Measurements from ENCODE around the gene CDH4. TPM values are rescaled to one million over a fixed set of nuclear protein-coding genes. Genes with fewer than 3 reads are reported as not detected.

Gene CDH4
- polyA plus RNA-seq, 2 donors: 0.02 to 0.05 TPM

GRCh38 chr20:61841551-61841950, 589.5 kb downstream of the CDH4 start:
- no peaks in the 10 kb centered on the region for H3K9me3 ChIP-seq (ENCODE audit: control insufficient read depth in 2 of 2, insufficient read depth in 1 of 2, low read depth in 1 of 2, low read length in 1 of 2)
- no peak overlapping the region for H3K4me3 ChIP-seq (ENCODE audit: low read depth in 1 of 2, low read length in 2 of 2)
- WGBS, 2 donors: 87 to 90% methylated on average over 18 of the region's 18 CpGs
- H3K27ac ChIP-seq (ENCODE audit: low read depth in 2 of 2, low read length in 1 of 2): no peak overlapping the region
- no peaks in the 10 kb centered on the region for H3K4me1 ChIP-seq (ENCODE audit: control insufficient read depth in 2 of 2, insufficient read depth in 2 of 2, low read length in 1 of 2)
- no peaks in the 10 kb centered on the region for H3K27me3 ChIP-seq (ENCODE audit: control insufficient read depth in 1 of 2, insufficient read depth in 2 of 2, low read length in 2 of 2)
- H3K36me3 ChIP-seq (ENCODE audit: control insufficient read depth in 2 of 2, insufficient read depth in 2 of 2, low read length in 1 of 2): no peaks in the 10 kb centered on the region

- Histone ChIP-seq H3K4me1 (ENCODE audit: control insufficient read depth in 2 of 2, insufficient read depth in 2 of 2, low read length in 1 of 2) (no peaks in the 10 kb centered on the region), H3K9me3 (ENCODE audit: control insufficient read depth in 2 of 2, insufficient read depth in 1 of 2, low read depth in 1 of 2, low read length in 1 of 2) (no peaks in the 10 kb centered on the region), H3K27ac (ENCODE audit: low read depth in 2 of 2, low read length in 1 of 2) (no peak overlapping the region), H3K4me3 (ENCODE audit: low read depth in 1 of 2, low read length in 2 of 2) (no peak overlapping the region), H3K36me3 (ENCODE audit: control insufficient read depth in 2 of 2, insufficient read depth in 2 of 2, low read length in 1 of 2) (no peaks in the 10 kb centered on the region), H3K27me3 (ENCODE audit: control insufficient read depth in 1 of 2, insufficient read depth in 2 of 2, low read length in 2 of 2) (no peaks in the 10 kb centered on the region)
- WGBS, 2 donors: 39 to 41% methylated on average over 9 of the region's 9 CpGs
Observed at GRCh38 chr20:61841966-61842365, 589.9 kb downstream of the CDH4 start.

- 90 to 93% methylated on average over 17 of the region's 17 CpGs for WGBS, 2 donors
- no peaks in the 10 kb centered on the region for H3K27me3 ChIP-seq (ENCODE audit: control insufficient read depth in 1 of 2, insufficient read depth in 2 of 2, low read length in 2 of 2)
Observed at GRCh38 chr20:61844621-61845020, 592.6 kb downstream of the CDH4 start.

GRCh38 chr20:61845233-61845671, 593.2 kb downstream of the CDH4 start:
- Histone ChIP-seq H3K9me3 (ENCODE audit: control insufficient read depth in 2 of 2, insufficient read depth in 1 of 2, low read depth in 1 of 2, low read length in 1 of 2) (no peaks in the 10 kb centered on the region), H3K27ac (ENCODE audit: low read depth in 2 of 2, low read length in 1 of 2) (no peak overlapping the region), H3K36me3 (ENCODE audit: control insufficient read depth in 2 of 2, insufficient read depth in 2 of 2, low read length in 1 of 2) (no peaks in the 10 kb centered on the region), H3K27me3 (ENCODE audit: control insufficient read depth in 1 of 2, insufficient read depth in 2 of 2, low read length in 2 of 2) (no peaks in the 10 kb centered on the region), H3K4me3 (ENCODE audit: low read depth in 1 of 2, low read length in 2 of 2) (no peak overlapping the region), H3K4me1 (ENCODE audit: control insufficient read depth in 2 of 2, insufficient read depth in 2 of 2, low read length in 1 of 2) (no peaks in the 10 kb centered on the region)
- WGBS, 2 donors: 55 to 57% methylated on average over 19 of the region's 19 CpGs

More at GRCh38 chr20:61844621-61845020, 592.6 kb downstream of the CDH4 start:
- H3K36me3 ChIP-seq (ENCODE audit: control insufficient read depth in 2 of 2, insufficient read depth in 2 of 2, low read length in 1 of 2): no peaks in the 10 kb centered on the region
- no peak overlapping the region for H3K27ac ChIP-seq (ENCODE audit: low read depth in 2 of 2, low read length in 1 of 2)
- no peaks in the 10 kb centered on the region for H3K4me1 ChIP-seq (ENCODE audit: control insufficient read depth in 2 of 2, insufficient read depth in 2 of 2, low read length in 1 of 2)
- no peak overlapping the region for H3K4me3 ChIP-seq (ENCODE audit: low read depth in 1 of 2, low read length in 2 of 2)
- H3K9me3 ChIP-seq (ENCODE audit: control insufficient read depth in 2 of 2, insufficient read depth in 1 of 2, low read depth in 1 of 2, low read length in 1 of 2): no peaks in the 10 kb centered on the region

GRCh38 chr20:61846074-61846473, 594.0 kb downstream of the CDH4 start:
- no peak overlapping the region for H3K4me3 ChIP-seq (ENCODE audit: low read depth in 1 of 2, low read length in 2 of 2)
- peaks cover 0 to 2% of the 10 kb centered on the region in 2 donors for H3K9me3 ChIP-seq (ENCODE audit: control insufficient read depth in 2 of 2, insufficient read depth in 1 of 2, low read depth in 1 of 2, low read length in 1 of 2)
- no peaks in the 10 kb centered on the region for H3K4me1 ChIP-seq (ENCODE audit: control insufficient read depth in 2 of 2, insufficient read depth in 2 of 2, low read length in 1 of 2)
- H3K36me3 ChIP-seq (ENCODE audit: control insufficient read depth in 2 of 2, insufficient read depth in 2 of 2, low read length in 1 of 2): no peaks in the 10 kb centered on the region
- WGBS, 2 donors: 80 to 83% methylated on average over 15 of the region's 15 CpGs
- H3K27me3 ChIP-seq (ENCODE audit: control insufficient read depth in 1 of 2, insufficient read depth in 2 of 2, low read length in 2 of 2): no peaks in the 10 kb centered on the region
- H3K27ac ChIP-seq (ENCODE audit: low read depth in 2 of 2, low read length in 1 of 2): no peak overlapping the region

GRCh38 chr20:61846741-61847419, 594.8 kb downstream of the CDH4 start:
- 83 to 87% methylated on average over 11 of the region's 11 CpGs for WGBS, 2 donors
- Histone ChIP-seq H3K9me3 (ENCODE audit: control insufficient read depth in 2 of 2, insufficient read depth in 1 of 2, low read depth in 1 of 2, low read length in 1 of 2) (peaks cover 0 to 2% of the 10 kb centered on the region in 2 donors), H3K4me1 (ENCODE audit: control insufficient read depth in 2 of 2, insufficient read depth in 2 of 2, low read length in 1 of 2) (no peaks in the 10 kb centered on the region), H3K27ac (ENCODE audit: low read depth in 2 of 2, low read length in 1 of 2) (no peak overlapping the region), H3K4me3 (ENCODE audit: low read depth in 1 of 2, low read length in 2 of 2) (no peak overlapping the region), H3K27me3 (ENCODE audit: control insufficient read depth in 1 of 2, insufficient read depth in 2 of 2, low read length in 2 of 2) (no peaks in the 10 kb centered on the region), H3K36me3 (ENCODE audit: control insufficient read depth in 2 of 2, insufficient read depth in 2 of 2, low read length in 1 of 2) (no peaks in the 10 kb centered on the region)

GRCh38 chr20:61847420-61847748, 595.3 kb downstream of the CDH4 start:
- Histone ChIP-seq H3K27me3 (ENCODE audit: control insufficient read depth in 1 of 2, insufficient read depth in 2 of 2, low read length in 2 of 2) (no peaks in the 10 kb centered on the region), H3K4me3 (ENCODE audit: low read depth in 1 of 2, low read length in 2 of 2) (no peak overlapping the region), H3K4me1 (ENCODE audit: control insufficient read depth in 2 of 2, insufficient read depth in 2 of 2, low read length in 1 of 2) (no peaks in the 10 kb centered on the region), H3K27ac (ENCODE audit: low read depth in 2 of 2, low read length in 1 of 2) (no peak overlapping the region), H3K9me3 (ENCODE audit: control insufficient read depth in 2 of 2, insufficient read depth in 1 of 2, low read depth in 1 of 2, low read length in 1 of 2) (peaks cover 0 to 2% of the 10 kb centered on the region in 2 donors), H3K36me3 (ENCODE audit: control insufficient read depth in 2 of 2, insufficient read depth in 2 of 2, low read length in 1 of 2) (no peaks in the 10 kb centered on the region)
- 86% methylated on average over 10 of the region's 10 CpGs for WGBS, 2 donors

GRCh38 chr20:61847986-61848385, 595.9 kb downstream of the CDH4 start:
- no peaks in the 10 kb centered on the region for H3K36me3 ChIP-seq (ENCODE audit: control insufficient read depth in 2 of 2, insufficient read depth in 2 of 2, low read length in 1 of 2)
- H3K9me3 ChIP-seq (ENCODE audit: control insufficient read depth in 2 of 2, insufficient read depth in 1 of 2, low read depth in 1 of 2, low read length in 1 of 2): peaks cover 0 to 2% of the 10 kb centered on the region in 2 donors
- no peaks in the 10 kb centered on the region for H3K27me3 ChIP-seq (ENCODE audit: control insufficient read depth in 1 of 2, insufficient read depth in 2 of 2, low read length in 2 of 2)
- whole genome bisulfite sequencing, 2 donors: 90 to 91% methylated on average over 7 of the region's 7 CpGs
- no peaks in the 10 kb centered on the region for H3K4me1 ChIP-seq (ENCODE audit: control insufficient read depth in 2 of 2, insufficient read depth in 2 of 2, low read length in 1 of 2)
- H3K27ac ChIP-seq (ENCODE audit: low read depth in 2 of 2, low read length in 1 of 2): no peak overlapping the region
- no peak overlapping the region for H3K4me3 ChIP-seq (ENCODE audit: low read depth in 1 of 2, low read length in 2 of 2)

- WGBS, 2 donors: 63 to 65% methylated on average over 4 of the region's 4 CpGs
Observed at GRCh38 chr20:61848851-61849250, 596.8 kb downstream of the CDH4 start.

GRCh38 chr20:61849376-61849775, 597.3 kb downstream of the CDH4 start:
- no peaks in the 10 kb centered on the region for H3K36me3 ChIP-seq (ENCODE audit: control insufficient read depth in 2 of 2, insufficient read depth in 2 of 2, low read length in 1 of 2)
- no peaks in the 10 kb centered on the region for H3K4me1 ChIP-seq (ENCODE audit: control insufficient read depth in 2 of 2, insufficient read depth in 2 of 2, low read length in 1 of 2)
- H3K27ac ChIP-seq (ENCODE audit: low read depth in 2 of 2, low read length in 1 of 2): no peak overlapping the region
- 80 to 87% methylated on average over 11 of the region's 11 CpGs for WGBS, 2 donors
- peaks cover 0 to 2% of the 10 kb centered on the region in 2 donors for H3K9me3 ChIP-seq (ENCODE audit: control insufficient read depth in 2 of 2, insufficient read depth in 1 of 2, low read depth in 1 of 2, low read length in 1 of 2)
- H3K4me3 ChIP-seq (ENCODE audit: low read depth in 1 of 2, low read length in 2 of 2): no peak overlapping the region
- H3K27me3 ChIP-seq (ENCODE audit: control insufficient read depth in 1 of 2, insufficient read depth in 2 of 2, low read length in 2 of 2): no peaks in the 10 kb centered on the region

More at GRCh38 chr20:61848851-61849250, 596.8 kb downstream of the CDH4 start:
- no peak overlapping the region for H3K27ac ChIP-seq (ENCODE audit: low read depth in 2 of 2, low read length in 1 of 2)
- H3K9me3 ChIP-seq (ENCODE audit: control insufficient read depth in 2 of 2, insufficient read depth in 1 of 2, low read depth in 1 of 2, low read length in 1 of 2): peaks cover 0 to 2% of the 10 kb centered on the region in 2 donors
- no peaks in the 10 kb centered on the region for H3K4me1 ChIP-seq (ENCODE audit: control insufficient read depth in 2 of 2, insufficient read depth in 2 of 2, low read length in 1 of 2)
- H3K27me3 ChIP-seq (ENCODE audit: control insufficient read depth in 1 of 2, insufficient read depth in 2 of 2, low read length in 2 of 2): no peaks in the 10 kb centered on the region
- H3K36me3 ChIP-seq (ENCODE audit: control insufficient read depth in 2 of 2, insufficient read depth in 2 of 2, low read length in 1 of 2): no peaks in the 10 kb centered on the region
- H3K4me3 ChIP-seq (ENCODE audit: low read depth in 1 of 2, low read length in 2 of 2): no peak overlapping the region
